Fibroblast of mammary gland (primary cell): ENCODE results near the gene DNMBP.
"Not testable (repeated sequence)": the region's sequence is repeated elsewhere in the genome, so short reads cannot be mapped to it uniquely, and the experiment has no call there.

Experiments used
- DNase-seq: peaks from one replicate; pipeline ENCODE4 v3.0.0-alpha.2; 2010; ENCODE audit warnings: low read depth
- H3K4me3 ChIP-seq: 2 replicates; pipeline ENCODE4 v1.5.1; 2011; ENCODE audit warnings: low read depth, mild to moderate bottlenecking, low read length, moderate library complexity; ENCODE audit not compliant: control insufficient read depth
- TF ChIP-seq, protein P1 (sequence below): conservative IDR thresholded peaks from 2 replicates; pipeline ENCODE4 v1.5.1; 2011; ENCODE audit warnings: low read depth, low read length, inconsistent platforms; ENCODE audit not compliant: control insufficient read depth, insufficient read depth

Gene DNMBP

DNA sequence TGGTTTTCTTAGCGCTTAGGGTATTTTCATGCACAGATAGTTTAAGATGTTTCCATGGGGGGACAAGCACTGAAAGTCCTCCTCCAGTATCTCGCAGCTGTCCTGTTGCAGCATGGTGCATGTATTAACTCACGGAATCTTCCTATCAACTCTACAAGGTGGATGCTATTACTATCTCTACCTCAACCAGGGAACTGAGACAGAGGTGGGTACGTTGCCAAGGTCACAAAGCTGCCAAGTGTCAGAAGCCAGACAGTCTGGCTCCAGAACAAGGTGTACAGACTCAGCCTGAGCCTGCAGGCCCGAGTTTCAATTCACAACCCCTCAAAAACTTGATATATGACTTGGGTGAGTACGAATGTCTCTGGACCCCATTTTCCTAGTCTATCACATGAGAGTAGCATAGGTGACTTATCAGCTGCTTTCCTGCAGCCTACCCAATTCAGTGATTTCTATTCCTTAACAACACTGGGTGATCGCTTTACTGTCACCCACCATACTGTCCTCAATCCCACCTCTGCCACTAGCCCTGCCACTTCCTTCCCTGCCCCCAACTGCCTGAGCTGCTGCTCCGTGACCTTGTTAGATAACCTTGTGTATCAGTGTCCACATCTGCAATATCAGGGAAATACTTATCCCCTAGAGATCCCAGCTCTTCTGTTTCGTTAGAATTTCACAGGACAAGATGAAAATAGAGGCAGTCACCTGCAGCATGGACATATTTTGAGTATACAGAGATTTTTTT is 135.2 kb downstream of the DNMBP start:
- no peak for DNase-seq
- H3K4me3 ChIP-seq = no peak overlapping the region
- TF ChIP-seq, protein P1, sequence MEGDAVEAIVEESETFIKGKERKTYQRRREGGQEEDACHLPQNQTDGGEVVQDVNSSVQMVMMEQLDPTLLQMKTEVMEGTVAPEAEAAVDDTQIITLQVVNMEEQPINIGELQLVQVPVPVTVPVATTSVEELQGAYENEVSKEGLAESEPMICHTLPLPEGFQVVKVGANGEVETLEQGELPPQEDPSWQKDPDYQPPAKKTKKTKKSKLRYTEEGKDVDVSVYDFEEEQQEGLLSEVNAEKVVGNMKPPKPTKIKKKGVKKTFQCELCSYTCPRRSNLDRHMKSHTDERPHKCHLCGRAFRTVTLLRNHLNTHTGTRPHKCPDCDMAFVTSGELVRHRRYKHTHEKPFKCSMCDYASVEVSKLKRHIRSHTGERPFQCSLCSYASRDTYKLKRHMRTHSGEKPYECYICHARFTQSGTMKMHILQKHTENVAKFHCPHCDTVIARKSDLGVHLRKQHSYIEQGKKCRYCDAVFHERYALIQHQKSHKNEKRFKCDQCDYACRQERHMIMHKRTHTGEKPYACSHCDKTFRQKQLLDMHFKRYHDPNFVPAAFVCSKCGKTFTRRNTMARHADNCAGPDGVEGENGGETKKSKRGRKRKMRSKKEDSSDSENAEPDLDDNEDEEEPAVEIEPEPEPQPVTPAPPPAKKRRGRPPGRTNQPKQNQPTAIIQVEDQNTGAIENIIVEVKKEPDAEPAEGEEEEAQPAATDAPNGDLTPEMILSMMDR = no peak

GRCh38 chr10:99873846-99874245 is 135.9 kb downstream of the DNMBP start:
- no peak for DNase-seq
- no peak overlapping the region for H3K4me3 ChIP-seq
- TF ChIP-seq, protein P1 = no peak

DNA sequence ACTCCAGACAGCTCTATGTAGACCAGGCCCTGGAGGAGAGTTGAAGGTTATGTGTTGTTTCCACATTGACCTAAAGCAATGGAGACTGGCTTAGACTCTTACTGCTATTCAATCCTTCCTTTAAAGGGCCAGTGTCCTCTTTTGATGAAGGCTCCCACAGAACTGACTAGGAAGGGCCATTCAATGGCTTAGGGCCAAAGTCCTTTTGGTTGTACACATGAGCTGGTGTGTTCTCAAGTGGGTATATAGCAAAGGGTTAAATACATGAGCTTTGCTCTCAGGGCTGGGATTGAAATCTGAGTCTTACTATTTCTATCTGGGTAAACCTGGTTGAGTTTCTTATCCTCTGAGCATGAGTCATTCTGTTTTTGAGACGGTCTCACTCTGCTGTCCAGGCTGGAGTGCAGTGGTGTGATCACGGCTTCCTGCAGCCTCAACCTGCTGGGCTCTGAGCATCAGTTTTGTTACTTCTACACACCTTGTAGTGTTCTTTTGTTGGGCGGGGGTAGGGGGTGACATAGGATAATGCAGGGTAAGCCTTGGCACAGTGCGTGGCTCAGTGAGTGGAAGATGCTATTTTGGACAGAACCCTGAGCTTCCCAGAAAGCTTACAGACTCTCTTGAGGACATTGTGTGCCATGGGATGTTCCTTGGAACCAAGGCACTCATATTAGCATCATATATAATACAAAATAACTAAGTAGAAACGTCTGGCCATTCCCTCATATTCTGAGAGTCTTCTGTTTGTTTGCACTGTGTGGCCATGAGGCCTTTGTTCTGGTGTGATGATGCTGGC is 137.2 kb downstream of the DNMBP start:
- H3K4me3 ChIP-seq = no peak overlapping the region
- TF ChIP-seq, protein P1 = no peak
- DNase-seq = peak; percentile 36

DNA sequence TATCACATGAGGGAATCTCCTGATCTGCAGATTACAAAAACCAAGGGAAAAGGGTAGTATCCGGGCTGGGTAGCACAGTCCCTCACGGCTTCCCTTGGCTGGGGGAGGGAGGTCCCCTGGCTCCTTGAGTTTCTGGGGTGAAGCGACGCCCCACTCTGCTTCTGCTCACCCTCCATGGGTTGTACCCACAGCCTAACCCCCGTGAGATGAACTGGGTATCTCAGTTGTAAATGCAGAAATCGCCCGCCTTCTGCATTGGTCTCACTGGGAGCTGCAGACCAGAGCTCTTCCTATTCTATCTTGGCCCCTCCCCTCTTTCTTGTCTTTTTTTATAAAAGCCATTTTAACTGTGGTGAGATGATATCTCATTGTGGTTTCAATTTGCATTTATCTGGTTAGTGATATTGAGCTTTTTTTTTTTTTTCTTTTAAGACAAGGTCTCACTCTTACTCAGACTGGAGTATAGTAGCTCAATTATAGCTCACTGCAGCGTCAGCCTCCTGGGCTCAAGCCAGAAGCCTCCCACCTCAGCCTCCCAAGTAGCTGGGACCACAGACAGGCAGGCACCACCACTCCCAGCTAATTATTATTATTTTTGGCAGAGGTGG is 139.5 kb downstream of the DNMBP start:
- no peak for DNase-seq
- H3K4me3 ChIP-seq = no peak overlapping the region

GRCh38 chr10:99869581-99870122 is 140.1 kb downstream of the DNMBP start:
- TF ChIP-seq, protein P1 = no peak
- no peak for DNase-seq
- H3K4me3 ChIP-seq = no peak overlapping the region

More for the DNA sequence above, 139.5 kb downstream of the DNMBP start:
- TF ChIP-seq, protein P1 = no peak

- not testable (repeated sequence) for H3K4me3 ChIP-seq, DNase-seq
Observed at GRCh38 chr10:99867250-99867649, 142.5 kb downstream of the DNMBP start.

- H3K4me3 ChIP-seq = not testable (repeated sequence)
Observed at GRCh38 chr10:99863535-99864240, 146.1 kb downstream of the DNMBP start.

More at GRCh38 chr10:99863535-99864240, 146.1 kb downstream of the DNMBP start:
- peak; percentile 39 for DNase-seq
